NOMO-1 treated with DMSO at 0.1 percent for 48 hours (cell line): ENCODE measurements around the gene ZMIZ1.

Experiments
- DNase-seq: peaks from one replicate; lab custom pipeline; 2025; ENCODE audit not compliant: unreplicated experiment; lab: John Stamatoyannopoulos, UW

The ZMIZ1 gene

DNA sequence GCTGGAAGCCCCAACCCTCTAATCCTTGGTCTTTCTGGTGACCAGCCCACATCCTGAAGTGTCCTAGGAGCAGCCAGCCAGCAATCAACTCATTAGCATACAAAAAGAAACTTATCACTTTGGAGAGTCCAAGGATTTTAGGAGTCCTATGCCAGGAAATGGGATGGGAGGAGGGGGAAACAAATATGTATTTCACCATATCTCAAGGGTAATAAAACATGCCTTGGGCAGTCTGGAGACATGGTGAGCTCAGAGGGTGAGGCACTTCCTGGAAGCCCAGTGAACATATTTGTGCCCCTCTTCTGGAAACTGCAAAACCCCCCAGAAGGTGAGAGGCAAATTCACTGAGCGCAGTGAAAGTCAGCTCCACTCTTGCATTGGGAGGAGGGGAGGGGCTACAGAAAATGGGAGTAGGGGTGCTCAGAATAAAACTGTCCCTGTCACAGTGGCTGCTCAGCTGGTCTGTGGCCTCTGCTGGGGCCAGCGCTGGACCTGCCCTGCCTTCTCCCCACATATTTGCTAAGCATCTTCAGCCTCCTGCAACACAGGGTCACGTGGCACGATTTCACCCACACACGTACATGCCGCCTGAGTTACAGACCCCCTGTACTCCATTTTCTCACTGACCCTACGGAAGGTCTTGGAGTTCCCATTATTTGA is 17.7 kb upstream of the ZMIZ1 start:
- no peak for DNase-seq

DNA sequence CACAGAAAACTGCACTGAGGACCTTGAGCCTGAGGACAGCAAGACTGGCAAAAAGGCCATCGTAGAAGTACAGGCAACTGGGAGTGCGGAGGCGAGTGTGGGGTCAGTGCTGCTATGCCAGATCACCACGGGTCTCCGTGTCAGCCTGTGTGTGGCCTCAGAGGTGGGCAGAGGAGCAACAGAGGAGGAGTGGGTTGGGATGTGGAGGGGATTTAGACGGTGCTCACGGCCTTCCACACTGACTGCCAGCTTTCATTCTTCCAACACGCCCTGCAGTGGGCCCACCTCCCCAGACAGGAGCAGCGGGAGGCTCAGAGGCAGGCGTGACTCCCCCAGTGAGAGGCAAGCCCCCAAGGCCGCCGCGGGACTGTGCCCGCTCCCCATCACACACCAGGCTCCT is 17.0 kb upstream of the ZMIZ1 start:
- no peak for DNase-seq

DNA sequence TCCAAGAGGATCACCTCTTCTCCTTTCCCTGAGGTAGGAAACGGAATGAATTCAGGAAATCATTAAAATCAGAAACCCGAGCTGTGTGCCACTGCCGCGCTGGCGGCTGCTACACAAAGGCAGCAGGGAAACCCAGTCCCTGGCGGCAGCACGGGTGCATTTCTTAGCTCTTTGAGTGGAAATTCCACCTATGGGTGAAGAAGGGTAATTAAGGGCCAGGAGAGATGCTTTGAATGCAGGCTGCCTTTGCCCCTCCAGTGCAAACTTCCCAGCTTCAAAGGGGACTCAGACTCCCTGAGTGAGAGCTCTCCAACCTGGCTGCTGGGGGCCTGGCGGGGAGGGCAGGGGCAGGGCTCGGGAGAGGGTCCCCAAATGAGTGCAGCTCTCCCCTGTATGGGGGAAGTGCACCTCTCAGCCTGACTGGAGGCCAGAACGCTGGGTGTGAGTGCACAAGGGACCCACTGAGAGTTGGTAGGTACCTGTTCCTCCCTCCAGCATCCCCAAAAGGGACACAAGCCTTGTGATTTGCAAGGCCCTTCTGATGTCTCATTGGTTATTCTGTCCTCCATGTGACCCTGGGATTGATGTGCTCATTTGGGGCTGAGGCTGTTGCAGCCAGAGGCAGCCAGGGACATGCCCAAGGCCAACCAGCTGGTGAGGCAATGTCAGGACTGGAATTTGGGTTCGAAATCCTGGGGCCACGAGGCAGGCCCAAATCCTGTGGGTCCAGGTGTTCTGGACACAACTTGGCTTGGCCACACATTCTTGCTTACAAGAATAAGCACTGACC is 16.3 kb upstream of the ZMIZ1 start:
- DNase-seq = no peak

DNA sequence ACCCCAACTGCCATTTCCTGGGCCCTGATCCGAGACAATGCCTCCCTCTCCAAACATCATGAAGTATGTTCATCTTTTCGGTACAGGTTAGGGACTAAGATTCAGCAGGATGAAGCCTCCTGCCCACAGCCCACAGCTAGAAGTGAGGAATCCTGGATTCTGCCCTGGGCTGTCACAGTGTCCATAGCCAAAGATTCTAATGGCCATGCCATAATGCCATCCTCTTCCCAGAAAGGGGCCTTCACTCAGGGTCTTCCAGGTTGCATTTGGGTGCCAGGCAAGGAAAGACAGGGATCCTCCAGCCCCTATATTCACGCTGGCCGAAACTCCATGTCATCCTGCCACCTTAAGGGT is 15.7 kb upstream of the ZMIZ1 start:
- no peak for DNase-seq

DNA sequence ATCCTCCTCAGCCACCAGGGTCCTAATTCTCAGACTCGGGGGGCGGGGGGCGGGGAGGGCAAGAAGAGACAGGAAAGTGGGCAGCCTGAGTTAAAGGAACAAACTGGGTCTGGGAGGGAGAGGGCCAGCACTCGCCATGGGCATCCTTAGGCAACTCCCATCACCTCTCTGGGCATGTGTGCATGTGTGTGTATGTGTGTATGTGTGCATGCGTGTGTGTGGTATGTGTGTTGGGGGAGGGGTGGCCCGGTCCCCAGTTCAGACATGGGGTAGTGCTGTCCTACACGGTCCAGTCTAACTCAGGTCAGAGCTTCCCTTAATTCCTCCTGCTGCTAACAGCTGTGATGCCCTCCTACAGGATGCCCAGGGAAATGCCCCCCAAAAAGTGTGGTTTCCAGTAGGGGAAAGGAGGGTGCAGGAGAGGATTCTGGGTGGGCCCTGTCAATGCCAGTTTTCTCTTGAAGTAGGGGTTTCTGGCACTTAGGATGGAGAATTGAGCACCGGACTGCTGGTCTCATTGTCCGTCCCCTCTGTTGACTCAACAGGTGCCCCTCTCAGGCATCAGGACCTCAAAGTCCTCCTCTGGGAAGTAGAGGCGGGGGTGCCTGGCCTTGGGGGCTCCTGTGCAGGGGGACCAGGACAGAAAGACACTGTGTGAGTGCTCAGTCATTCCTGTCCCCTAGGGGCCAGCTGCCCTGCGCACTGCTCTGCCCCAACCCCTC is 15.1 kb upstream of the ZMIZ1 start:
- DNase-seq = no peak

DNA sequence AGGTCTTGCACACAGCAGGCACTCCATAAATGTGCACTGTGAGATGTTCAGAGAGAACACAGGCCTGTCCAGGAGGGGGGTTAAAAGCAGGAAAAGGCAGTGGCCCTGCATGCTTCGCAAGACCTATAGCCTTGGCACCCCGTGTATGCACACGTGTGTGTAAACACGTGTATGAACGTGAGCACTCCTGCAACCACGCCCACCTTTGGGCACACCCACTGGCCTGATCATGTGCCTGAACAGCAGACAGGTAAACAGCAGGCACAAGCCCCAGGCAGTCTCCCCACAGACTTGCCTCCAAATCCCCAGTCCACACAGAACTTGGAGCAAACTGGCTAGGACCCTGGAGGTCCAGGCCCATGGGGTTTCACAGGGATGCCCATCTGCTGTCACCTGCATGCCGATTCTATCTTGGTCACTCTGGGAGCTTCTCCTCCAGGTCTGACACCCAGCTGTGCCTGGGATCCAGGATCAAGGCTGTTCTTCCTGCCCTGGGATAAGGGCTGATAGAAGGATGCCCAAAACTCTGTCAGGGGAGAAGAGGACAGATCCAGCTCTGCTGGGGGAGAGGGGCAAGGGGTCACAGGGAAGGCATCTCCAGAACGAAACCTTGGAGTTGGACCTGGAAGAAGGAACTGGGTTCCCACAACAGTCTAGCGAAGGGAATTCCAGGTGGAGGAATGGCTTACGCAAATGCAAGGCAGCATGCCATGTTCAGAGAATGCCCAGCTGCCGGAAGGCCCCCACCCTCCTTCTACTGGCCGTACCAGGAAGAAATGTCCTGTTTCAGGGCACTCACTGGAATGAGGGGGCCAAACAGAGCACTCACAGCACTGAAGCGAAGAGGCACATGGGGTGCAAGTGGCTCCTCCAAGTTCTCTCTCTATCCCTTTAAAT is 14.3 kb upstream of the ZMIZ1 start:
- no peak for DNase-seq

GRCh38 chr10:79055100-79055782 is 13.5 kb upstream of the ZMIZ1 start:
- no peak for DNase-seq

DNA sequence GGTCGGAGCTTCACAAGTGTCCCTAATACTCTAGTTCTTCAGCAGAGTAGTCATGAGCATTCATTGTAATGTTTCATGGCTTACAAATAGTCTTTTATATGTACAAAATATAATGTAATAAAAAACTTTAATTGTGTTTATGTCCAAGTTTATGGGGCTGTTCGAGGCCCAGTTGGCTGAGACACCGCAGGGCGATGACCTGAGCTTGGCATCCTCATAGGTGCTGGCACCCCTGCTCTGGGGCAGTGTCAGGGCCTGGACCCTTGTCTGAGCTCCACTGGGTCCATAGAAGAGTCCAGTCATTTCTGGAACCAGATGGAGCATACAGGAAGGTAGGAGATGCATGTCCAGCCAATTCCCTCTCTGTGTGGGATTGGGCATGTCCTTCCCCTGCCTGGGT is 12.9 kb upstream of the ZMIZ1 start:
- DNase-seq = no peak

DNA sequence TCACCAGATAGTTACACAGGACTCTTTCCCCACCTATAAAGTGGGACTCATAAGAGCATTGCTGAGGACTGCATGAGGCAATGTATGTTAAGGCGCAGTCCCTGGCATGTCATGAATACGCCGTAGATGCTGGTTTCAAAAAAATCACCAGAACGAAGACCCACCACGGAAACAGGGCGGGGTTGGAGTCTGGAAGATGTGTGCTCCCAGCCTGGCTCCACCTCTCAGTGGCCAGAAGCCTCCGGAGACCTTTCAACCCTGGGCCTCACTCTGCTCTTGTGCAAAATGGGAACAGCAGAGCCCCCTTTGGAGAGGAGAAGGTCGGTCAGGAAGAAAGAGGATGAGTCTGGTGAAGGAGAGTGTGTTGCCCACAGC is 12.4 kb upstream of the ZMIZ1 start:
- DNase-seq = no peak

- no peak for DNase-seq
Measured at GRCh38 chr10:79056736-79057391, 11.9 kb upstream of the ZMIZ1 start.

GRCh38 chr10:79057481-79058275 is 11.1 kb upstream of the ZMIZ1 start:
- no peak for DNase-seq

DNA sequence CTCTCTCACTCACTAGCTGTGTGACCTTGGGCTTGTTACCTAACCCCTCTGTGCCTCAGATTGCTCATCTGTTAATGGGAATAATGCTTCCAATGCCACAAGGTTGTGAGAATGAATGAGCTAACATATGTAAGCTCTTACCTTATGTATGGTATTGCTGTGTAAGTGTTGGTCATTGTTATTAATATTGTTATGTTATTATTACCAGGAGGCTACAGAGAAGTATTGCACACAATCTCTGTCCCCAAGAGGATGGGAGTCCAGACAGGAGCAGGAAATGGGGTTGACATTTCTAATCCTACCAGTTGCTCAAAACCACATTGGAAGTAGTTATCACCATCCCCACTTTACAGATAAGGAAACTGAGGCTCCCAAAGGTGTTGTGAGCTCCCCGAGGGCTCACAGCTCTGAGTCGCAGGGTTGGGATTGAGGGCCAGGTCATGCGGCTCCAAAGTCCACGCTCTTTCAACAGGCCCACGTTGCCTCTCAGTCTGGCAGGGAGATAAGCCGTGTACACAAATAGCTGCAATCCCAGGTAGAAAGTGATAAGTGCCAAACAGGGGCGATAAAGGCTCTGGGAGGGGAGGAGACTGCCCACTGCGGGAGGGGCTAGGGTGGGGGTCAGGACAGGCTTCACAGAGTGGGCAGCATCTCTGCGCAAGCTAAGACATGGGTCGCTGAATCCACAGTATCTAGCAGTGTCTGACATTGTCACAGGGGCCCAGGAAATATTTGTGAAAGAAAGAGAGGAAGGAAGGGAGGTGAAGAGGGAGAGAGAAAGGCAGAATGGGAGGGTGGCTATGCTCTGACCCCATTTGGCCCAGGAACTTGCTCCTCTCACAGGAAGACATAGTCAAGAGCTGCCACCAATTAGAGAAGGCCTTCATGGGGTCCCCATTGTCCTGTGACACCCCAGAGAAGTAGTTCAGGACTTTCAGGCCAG is 9.6 kb upstream of the ZMIZ1 start:
- no peak for DNase-seq

DNA sequence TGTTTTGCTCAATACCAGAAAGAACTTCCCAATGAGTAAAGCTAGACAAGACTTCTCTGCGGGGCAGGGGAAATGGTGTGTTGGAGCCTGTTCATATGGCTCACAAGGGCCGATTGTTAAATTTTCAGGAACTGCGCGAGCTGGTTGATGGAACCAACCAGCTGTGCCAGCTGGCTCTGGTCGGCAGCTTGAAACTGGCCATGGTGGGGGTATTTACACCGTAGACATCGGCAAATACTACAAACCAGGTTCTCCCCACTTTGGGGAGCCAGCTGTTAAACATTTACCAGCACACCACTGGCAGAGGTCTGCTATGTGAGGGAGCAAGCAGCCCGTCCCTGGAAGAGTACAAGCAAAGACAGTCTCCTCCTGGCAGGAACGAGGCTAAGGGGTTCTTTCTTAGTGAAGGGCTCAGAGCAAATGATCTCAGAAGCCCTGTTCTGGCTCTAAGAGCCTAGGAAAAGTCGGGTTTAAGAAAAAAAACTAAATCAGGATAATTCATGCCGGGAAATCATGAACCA is 8.8 kb upstream of the ZMIZ1 start:
- no peak for DNase-seq

GRCh38 chr10:79060641-79061255 is 8.0 kb upstream of the ZMIZ1 start:
- no peak for DNase-seq

GRCh38 chr10:79061441-79062315 is 7.1 kb upstream of the ZMIZ1 start:
- DNase-seq = no peak

- no peak for DNase-seq
Measured at GRCh38 chr10:79063071-79063491, 5.7 kb upstream of the ZMIZ1 start.
